ENCODE results near the gene HK1. TPM values are rescaled to one million over a fixed set of nuclear protein-coding genes. Genes with fewer than 3 reads are reported as not detected.
A peak's percentile ranks its signal among the peaks of the same experiment; 100 is the strongest.

Gene HK1
- total RNA-seq, 2 donors from 2014 or later, result 73.3 to 83.3 TPM

- Histone ChIP-seq H3K9ac (ENCODE audit: low read depth in 2 of 2, low read length in 2 of 2) (no peak overlapping the region), H3K9me3 (no peaks in the 10 kb centered on the region), H3K36me3 (no peaks in the 10 kb centered on the region), H3K27ac (no peak overlapping the region), H3K4me1 (peaks cover 16% of the 10 kb centered on the region), H3K27me3 (no peaks in the 10 kb centered on the region), H3K4me3 (no peak overlapping the region)
- intact Hi-C loops (cut with DNase I), result no loop called here
- no peak for TF ChIP-seq CTCF (IDR thresholded peaks at IDR 0.05)
- no peak for DNase-seq
Observed at GRCh38 chr10:69359148-69359547, 80.9 kb downstream of the HK1 start.

DNA sequence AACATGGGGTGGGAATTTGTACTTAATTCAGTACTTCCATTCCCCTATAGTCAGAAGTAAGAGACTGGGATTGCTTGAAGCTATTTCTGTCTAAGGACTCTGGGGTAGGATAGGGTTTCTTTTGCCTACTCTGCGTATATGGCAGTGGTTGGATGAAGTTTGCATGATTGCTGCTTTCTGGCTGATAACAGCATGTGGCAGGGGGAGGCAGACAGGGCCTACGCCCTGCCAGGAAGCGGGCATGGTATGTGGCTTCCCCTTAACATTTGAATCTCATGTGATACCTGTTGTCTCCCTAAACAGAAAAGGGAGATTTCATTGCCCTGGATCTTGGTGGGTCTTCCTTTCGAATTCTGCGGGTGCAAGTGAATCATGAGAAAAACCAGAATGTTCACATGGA, 81.3 kb downstream of the HK1 start:
- H3K27ac ChIP-seq, result no peak overlapping the region
- intact Hi-C loops (cut with DNase I), result no loop called here

DNA sequence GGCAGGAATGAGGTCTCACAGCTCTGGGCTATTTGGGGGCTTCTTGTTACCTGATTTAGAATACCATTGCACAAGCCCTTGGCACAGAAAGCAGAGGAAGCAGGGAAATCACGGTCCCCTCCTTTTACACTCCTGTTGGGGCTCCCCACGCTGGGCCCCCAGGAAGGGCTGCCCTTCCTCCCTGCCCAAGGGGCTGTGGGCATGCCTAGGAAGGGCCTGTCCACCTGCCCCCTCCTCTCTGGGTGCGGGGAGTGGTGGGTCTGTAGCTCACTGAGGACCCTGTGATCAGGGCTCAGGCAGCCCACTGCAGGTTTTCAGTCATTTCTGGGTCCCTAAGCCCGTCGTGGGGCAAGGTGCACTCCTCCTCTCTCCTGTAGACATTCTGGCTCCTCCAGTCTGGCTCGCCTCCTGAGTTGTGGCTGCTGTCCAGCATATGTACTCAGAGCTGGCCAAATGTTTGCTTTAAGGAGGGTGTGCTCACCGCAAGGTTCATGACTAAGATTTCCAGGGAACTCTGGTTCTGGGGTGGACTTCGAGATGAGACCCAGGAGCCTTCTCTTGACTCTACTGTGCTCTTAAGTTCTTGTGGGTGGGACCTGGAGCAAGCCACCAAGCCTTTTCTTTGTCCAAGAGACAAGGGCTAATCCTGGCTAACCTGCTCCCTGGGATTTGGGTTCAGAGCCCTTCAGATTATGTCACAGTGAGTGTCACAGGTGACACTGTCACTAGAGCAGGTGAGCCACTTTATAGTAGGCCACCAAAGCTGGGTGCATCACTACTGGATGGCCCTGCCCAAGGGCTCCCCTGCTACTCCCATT, 82.4 kb downstream of the HK1 start:
- Histone ChIP-seq H3K27ac (peak overlapping the region; percentile 66), H3K4me1 (peaks cover 16% of the 10 kb centered on the region), H3K9ac (ENCODE audit: low read depth in 2 of 2, low read length in 2 of 2) (peak overlapping the region; percentile 65 to 72), H3K27me3 (no peaks in the 10 kb centered on the region), H3K9me3 (no peaks in the 10 kb centered on the region), H3K36me3 (no peaks in the 10 kb centered on the region), H3K4me3 (no peak overlapping the region)
- intact Hi-C loops (cut with DNase I), result no loop called here
- peak; percentile 88 for DNase-seq
- TF ChIP-seq CTCF (IDR thresholded peaks at IDR 0.05), result no peak

More for the DNA sequence above, 81.3 kb downstream of the HK1 start:
- Histone ChIP-seq H3K9ac (ENCODE audit: low read depth in 2 of 2, low read length in 2 of 2) (no peak overlapping the region), H3K27me3 (no peaks in the 10 kb centered on the region), H3K9me3 (no peaks in the 10 kb centered on the region), H3K4me1 (peaks cover 16% of the 10 kb centered on the region), H3K36me3 (no peaks in the 10 kb centered on the region), H3K4me3 (no peak overlapping the region)
- TF ChIP-seq CTCF (IDR thresholded peaks at IDR 0.05), result no peak
- DNase-seq, result no peak

DNA sequence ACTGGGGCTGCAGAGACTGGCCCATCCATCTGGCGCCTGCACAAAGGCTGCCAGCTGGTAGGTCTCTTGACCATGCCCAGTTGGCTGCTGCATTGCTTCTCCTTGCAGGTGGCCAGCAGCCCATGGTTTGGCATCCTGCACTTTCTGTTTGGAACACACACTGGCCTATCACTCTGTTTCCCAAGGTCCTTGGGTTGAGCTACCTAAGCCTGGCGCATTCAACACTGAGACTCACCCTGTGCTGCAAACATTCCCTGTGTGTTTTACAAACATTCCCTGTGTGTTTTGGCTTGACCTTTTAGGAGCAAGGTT, 83.0 kb downstream of the HK1 start:
- Histone ChIP-seq H3K36me3 (no peaks in the 10 kb centered on the region), H3K27ac (peak overlapping the region; percentile 66), H3K27me3 (no peaks in the 10 kb centered on the region), H3K4me3 (no peak overlapping the region), H3K9me3 (no peaks in the 10 kb centered on the region), H3K9ac (ENCODE audit: low read depth in 2 of 2, low read length in 2 of 2) (no peak overlapping the region), H3K4me1 (peaks cover 16% of the 10 kb centered on the region)
- TF ChIP-seq CTCF (IDR thresholded peaks at IDR 0.05), result no peak
- intact Hi-C loops (cut with DNase I), result no loop called here
- no peak for DNase-seq

GRCh38 chr10:69362471-69362954, 84.2 kb downstream of the HK1 start:
- peak overlapping the region in 1 of 2 donors; percentile 14 for H3K9ac ChIP-seq (ENCODE audit: low read depth in 2 of 2, low read length in 2 of 2)
- H3K4me1 ChIP-seq, result peaks cover 16% of the 10 kb centered on the region

More at GRCh38 chr10:69362471-69362954, 84.2 kb downstream of the HK1 start:
- intact Hi-C loops (cut with DNase I), result no loop called here
- no peak overlapping the region for H3K4me3 ChIP-seq
- TF ChIP-seq CTCF (IDR thresholded peaks at IDR 0.05), result no peak
- no peaks in the 10 kb centered on the region for H3K9me3 ChIP-seq
- DNase-seq, result peak; percentile 69
- H3K36me3 ChIP-seq, result no peaks in the 10 kb centered on the region
- H3K27me3 ChIP-seq, result no peaks in the 10 kb centered on the region
- H3K27ac ChIP-seq, result peak overlapping the region; percentile 55
